Neural cell (in vitro differentiated cells): ENCODE results near the gene OR2H2. TPM values are rescaled to one million over a fixed set of nuclear protein-coding genes. Genes with fewer than 3 reads are reported as not detected.

Experiments used
- H2AFZ ChIP-seq: fragments of 200-600, 300-800 bp; sonication (generic), shearing (Covaris generic); 2 replicates; pipeline ENCODE4 v1.6.0; 2014; ENCODE audit warnings: low read depth, mild to moderate bottlenecking, antibody characterized with exemption, low read length, moderate library complexity
- H3F3A ChIP-seq: fragments of 200-600 bp; shearing (Covaris generic); 2 replicates; pipeline ENCODE4 v1.6.1; 2016; ENCODE audit warnings: mild to moderate bottlenecking, moderate library complexity, mixed read lengths, antibody characterized with exemption, low read length; ENCODE audit not compliant: insufficient read depth, poor library complexity, severe bottlenecking
- H3K27ac ChIP-seq: fragments of 200-600, 300-800 bp; sonication (generic), shearing (Covaris generic); 2 replicates; pipeline ENCODE4 v1.5.1; 2014; ENCODE audit warnings: mild to moderate bottlenecking, low read length, moderate library complexity
- H3K27me3 ChIP-seq: fragments of 300-800, 200-600 bp; sonication (generic), shearing (Covaris generic); 2 replicates; pipeline ENCODE4 v1.6.0; 2014; ENCODE audit warnings: mild to moderate bottlenecking, low read depth, low read length, moderate library complexity; ENCODE audit not compliant: insufficient read depth
- H3K36me3 ChIP-seq: fragments of 300-800, 200-600 bp; sonication (generic), shearing (Covaris generic); 2 replicates; pipeline ENCODE4 v1.5.1; 2014; ENCODE audit warnings: mild to moderate bottlenecking, antibody characterized with exemption, low read length, moderate library complexity; ENCODE audit not compliant: insufficient read depth
- H3K4me2 ChIP-seq: fragments of 300-800, 200-600 bp; sonication (generic), shearing (Covaris generic); 2 replicates; pipeline ENCODE4 v1.6.0; 2014; ENCODE audit warnings: mild to moderate bottlenecking, low read length
- H3K4me3 ChIP-seq: fragments of 300-800, 200-600 bp; sonication (generic), shearing (Covaris generic); 2 replicates; pipeline ENCODE4 v1.5.1; 2014; ENCODE audit warnings: mild to moderate bottlenecking, low read length, moderate library complexity
- H3K79me2 ChIP-seq: fragments of 200-600 bp; shearing (Covaris generic); replicated peaks from 2 replicates; pipeline ENCODE4 v1.6.0; 2014; ENCODE audit warnings: mild to moderate bottlenecking, low read length, moderate library complexity; ENCODE audit not compliant: insufficient read depth
- H3K9ac ChIP-seq: fragments of 300-800, 200-600 bp; sonication (generic), shearing (Covaris generic); 2 replicates; pipeline ENCODE4 v1.6.1; 2016; ENCODE audit warnings: mild to moderate bottlenecking, low read length, mixed read lengths
- H3K9me2 ChIP-seq: fragments of 200-600 bp; shearing (Covaris generic); 2 replicates; pipeline ENCODE4 v1.6.1; 2016; ENCODE audit warnings: mild to moderate bottlenecking, low read length, mixed read lengths; ENCODE audit not compliant: insufficient read depth
- H3K9me3 ChIP-seq: fragments of 200-600, 300-800 bp; sonication (generic), shearing (Covaris generic); 2 replicates; pipeline ENCODE4 v1.6.1; 2016; ENCODE audit warnings: mild to moderate bottlenecking, mixed run types, low read length, moderate library complexity, mixed read lengths
- H4K20me1 ChIP-seq: fragments of 200-600 bp; shearing (Covaris generic); 2 replicates; pipeline ENCODE4 v1.6.1; 2016; ENCODE audit warnings: mild to moderate bottlenecking, mixed run types; ENCODE audit not compliant: insufficient read depth
- EP300 ChIP-seq: fragments of 450-650 bp; conservative IDR thresholded peaks from 2 replicates; pipeline ENCODE4 v1.6.1; 2014; ENCODE audit warnings: antibody characterized with exemption, mild to moderate bottlenecking, moderate library complexity; ENCODE audit not compliant: poor library complexity, severe bottlenecking
- EZH2 ChIP-seq: fragments of 200-600, 300-800 bp; shearing (Covaris generic), sonication (generic); IDR thresholded peaks from 2 replicates; pipeline ENCODE4 v1.6.1; 2014; ENCODE audit warnings: antibody characterized with exemption, low read length, borderline replicate concordance, mild to moderate bottlenecking; ENCODE audit not compliant: insufficient read depth, poor library complexity, severe bottlenecking
- MXI1 ChIP-seq: fragments of 450-650 bp; conservative IDR thresholded peaks from 2 replicates; pipeline ENCODE4 v1.6.1; 2014; ENCODE audit warnings: antibody characterized with exemption, mild to moderate bottlenecking; ENCODE audit not compliant: poor library complexity, severe bottlenecking
- POLR2AphosphoS5 ChIP-seq: IDR thresholded peaks from 2 replicates; pipeline ENCODE4 v1.6.1; 2012
- RAD21 ChIP-seq: fragments of 450-650 bp; conservative IDR thresholded peaks from 2 replicates; pipeline ENCODE4 v1.6.1; 2014; ENCODE audit warnings: antibody characterized with exemption, mild to moderate bottlenecking, moderate library complexity
- SMC3 ChIP-seq: fragments of 450-650 bp; conservative IDR thresholded peaks from 2 replicates; pipeline ENCODE4 v1.6.1; 2014; ENCODE audit warnings: antibody characterized with exemption, mild to moderate bottlenecking, moderate library complexity; ENCODE audit not compliant: poor library complexity
- TAF1 ChIP-seq: IDR thresholded peaks from 2 replicates; pipeline ENCODE4 v1.6.1; 2012; ENCODE audit warnings: low read depth
- polyA plus RNA-seq: library from polyadenylated mRNA; depleted of rRNA; stranded (reverse); fragments of >200 nt; gene quantifications from 2 replicates; pipeline ENCODE4 v1.2.3, GENCODE V29; 2014
- TF ChIP-seq, protein P1 (sequence below): fragments of 450-650 bp; IDR thresholded peaks from 2 replicates; pipeline ENCODE4 v1.5.1; 2014; ENCODE audit warnings: antibody characterized with exemption, mild to moderate bottlenecking, moderate library complexity; ENCODE audit not compliant: poor library complexity, severe bottlenecking
- TF ChIP-seq, protein P2 (sequence below): IDR thresholded peaks from 2 replicates; pipeline ENCODE4 v1.6.1; 2012; ENCODE audit warnings: borderline replicate concordance

Gene OR2H2
- polyA plus RNA-seq, 1 donor from 2014 or later = not detected

DNA sequence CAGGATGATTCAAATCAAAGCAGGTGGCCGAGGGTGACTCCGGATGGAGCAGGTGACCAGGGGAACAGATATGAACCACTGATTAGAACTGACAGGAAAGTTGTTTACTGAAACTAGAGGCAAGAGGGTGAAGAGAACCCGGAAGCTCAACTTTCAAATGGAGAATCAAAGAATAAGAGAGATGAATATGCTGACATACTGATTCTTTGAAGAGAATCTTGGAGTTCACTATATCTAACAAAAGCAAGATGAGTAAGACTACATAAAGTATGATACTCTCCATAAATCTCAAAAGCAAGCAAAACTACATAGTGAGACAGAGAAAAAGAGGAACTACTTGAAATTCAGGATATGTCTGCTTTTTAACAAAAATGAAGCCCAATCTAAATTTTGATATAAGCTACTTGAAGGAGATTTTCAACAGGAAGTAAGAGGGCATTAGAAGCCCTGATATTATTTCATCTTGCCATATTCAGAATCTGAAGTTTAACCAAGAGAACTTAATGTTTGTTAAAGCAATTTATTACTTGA is 21.4 kb upstream of the OR2H2 start:
- no peaks in the 10 kb centered on the region for H3K79me2 ChIP-seq
- H3K9me3 ChIP-seq = no peaks in the 10 kb centered on the region
- H3K4me3 ChIP-seq = no peak overlapping the region
- no peaks in the 10 kb centered on the region for H3F3A ChIP-seq
- H3K9ac ChIP-seq = no peak overlapping the region
- TF ChIP-seq EZH2 = no peak
- TF ChIP-seq EP300 = no peak
- TF ChIP-seq RAD21 = no peak
- H2AFZ ChIP-seq = no peak overlapping the region
- no peaks in the 10 kb centered on the region for H3K27me3 ChIP-seq
- no peaks in the 10 kb centered on the region for H3K36me3 ChIP-seq
- no peaks in the 10 kb centered on the region for H4K20me1 ChIP-seq
- H3K27ac ChIP-seq = no peak overlapping the region
- no peaks in the 10 kb centered on the region for H3K9me2 ChIP-seq
- H3K4me2 ChIP-seq = no peak overlapping the region

DNA sequence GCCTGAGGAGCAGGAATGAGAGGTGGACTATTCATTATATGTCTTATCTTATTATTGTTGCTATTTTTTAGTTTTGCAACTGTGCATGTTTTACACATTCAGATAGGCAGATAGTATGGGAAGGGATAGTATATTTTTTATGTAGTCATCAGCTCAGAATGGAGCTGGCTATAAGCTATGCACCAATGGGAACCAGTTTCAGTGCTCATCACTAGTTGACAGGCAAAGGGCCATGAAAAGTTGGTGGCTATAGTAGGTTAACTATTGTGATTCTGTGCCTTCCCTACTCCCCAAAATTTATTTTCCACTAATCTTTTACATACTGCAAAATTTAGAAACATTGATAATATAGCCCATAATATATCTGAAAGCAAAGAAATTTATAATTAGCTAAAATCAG is 20.0 kb upstream of the OR2H2 start:
- H2AFZ ChIP-seq = no peak overlapping the region
- H3K9me2 ChIP-seq = no peaks in the 10 kb centered on the region
- H3K27me3 ChIP-seq = no peaks in the 10 kb centered on the region
- no peak overlapping the region for H3K9ac ChIP-seq
- H3K36me3 ChIP-seq = no peaks in the 10 kb centered on the region
- no peak overlapping the region for H3K27ac ChIP-seq
- no peaks in the 10 kb centered on the region for H3K9me3 ChIP-seq
- H3K79me2 ChIP-seq = no peaks in the 10 kb centered on the region
- H3K4me2 ChIP-seq = no peak overlapping the region
- no peak overlapping the region for H3K4me3 ChIP-seq
- H4K20me1 ChIP-seq = no peaks in the 10 kb centered on the region
- TF ChIP-seq EZH2 (no peak), EP300 (no peak), MXI1 (no peak), RAD21 (no peak), POLR2AphosphoS5 (no peak), SMC3 (no peak), TAF1 (no peak)
- TF ChIP-seq, protein P1, sequence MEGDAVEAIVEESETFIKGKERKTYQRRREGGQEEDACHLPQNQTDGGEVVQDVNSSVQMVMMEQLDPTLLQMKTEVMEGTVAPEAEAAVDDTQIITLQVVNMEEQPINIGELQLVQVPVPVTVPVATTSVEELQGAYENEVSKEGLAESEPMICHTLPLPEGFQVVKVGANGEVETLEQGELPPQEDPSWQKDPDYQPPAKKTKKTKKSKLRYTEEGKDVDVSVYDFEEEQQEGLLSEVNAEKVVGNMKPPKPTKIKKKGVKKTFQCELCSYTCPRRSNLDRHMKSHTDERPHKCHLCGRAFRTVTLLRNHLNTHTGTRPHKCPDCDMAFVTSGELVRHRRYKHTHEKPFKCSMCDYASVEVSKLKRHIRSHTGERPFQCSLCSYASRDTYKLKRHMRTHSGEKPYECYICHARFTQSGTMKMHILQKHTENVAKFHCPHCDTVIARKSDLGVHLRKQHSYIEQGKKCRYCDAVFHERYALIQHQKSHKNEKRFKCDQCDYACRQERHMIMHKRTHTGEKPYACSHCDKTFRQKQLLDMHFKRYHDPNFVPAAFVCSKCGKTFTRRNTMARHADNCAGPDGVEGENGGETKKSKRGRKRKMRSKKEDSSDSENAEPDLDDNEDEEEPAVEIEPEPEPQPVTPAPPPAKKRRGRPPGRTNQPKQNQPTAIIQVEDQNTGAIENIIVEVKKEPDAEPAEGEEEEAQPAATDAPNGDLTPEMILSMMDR = no peak
- TF ChIP-seq, protein P2, sequence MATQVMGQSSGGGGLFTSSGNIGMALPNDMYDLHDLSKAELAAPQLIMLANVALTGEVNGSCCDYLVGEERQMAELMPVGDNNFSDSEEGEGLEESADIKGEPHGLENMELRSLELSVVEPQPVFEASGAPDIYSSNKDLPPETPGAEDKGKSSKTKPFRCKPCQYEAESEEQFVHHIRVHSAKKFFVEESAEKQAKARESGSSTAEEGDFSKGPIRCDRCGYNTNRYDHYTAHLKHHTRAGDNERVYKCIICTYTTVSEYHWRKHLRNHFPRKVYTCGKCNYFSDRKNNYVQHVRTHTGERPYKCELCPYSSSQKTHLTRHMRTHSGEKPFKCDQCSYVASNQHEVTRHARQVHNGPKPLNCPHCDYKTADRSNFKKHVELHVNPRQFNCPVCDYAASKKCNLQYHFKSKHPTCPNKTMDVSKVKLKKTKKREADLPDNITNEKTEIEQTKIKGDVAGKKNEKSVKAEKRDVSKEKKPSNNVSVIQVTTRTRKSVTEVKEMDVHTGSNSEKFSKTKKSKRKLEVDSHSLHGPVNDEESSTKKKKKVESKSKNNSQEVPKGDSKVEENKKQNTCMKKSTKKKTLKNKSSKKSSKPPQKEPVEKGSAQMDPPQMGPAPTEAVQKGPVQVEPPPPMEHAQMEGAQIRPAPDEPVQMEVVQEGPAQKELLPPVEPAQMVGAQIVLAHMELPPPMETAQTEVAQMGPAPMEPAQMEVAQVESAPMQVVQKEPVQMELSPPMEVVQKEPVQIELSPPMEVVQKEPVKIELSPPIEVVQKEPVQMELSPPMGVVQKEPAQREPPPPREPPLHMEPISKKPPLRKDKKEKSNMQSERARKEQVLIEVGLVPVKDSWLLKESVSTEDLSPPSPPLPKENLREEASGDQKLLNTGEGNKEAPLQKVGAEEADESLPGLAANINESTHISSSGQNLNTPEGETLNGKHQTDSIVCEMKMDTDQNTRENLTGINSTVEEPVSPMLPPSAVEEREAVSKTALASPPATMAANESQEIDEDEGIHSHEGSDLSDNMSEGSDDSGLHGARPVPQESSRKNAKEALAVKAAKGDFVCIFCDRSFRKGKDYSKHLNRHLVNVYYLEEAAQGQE = no peak
- no peaks in the 10 kb centered on the region for H3F3A ChIP-seq
